GM12878 (cell line): ENCODE results near the gene PBRM1. TPM values are rescaled to one million over a fixed set of nuclear protein-coding genes. Genes with fewer than 3 reads are reported as not detected.

ENCODE experiments used
- ATAC-seq: fragments of 200-7000 bp; cut with Tn5 transposase; 3 replicates; pipeline ENCODE4 v1.9.1; 2020; ENCODE audit warnings: mild to moderate bottlenecking, moderate library complexity
- BruUV-seq: library from RNA; stranded (reverse); fragments of 400-500 nt; replicated peaks from 2 replicates; lab custom pipeline; 2021; lab: Mats Ljungman, UMichigan
- CTCF ChIA-PET: fragments of 300-600 bp; sonication (Branson Sonifier 250); formaldehyde crosslinking; extraction: SDS; loops from one replicate; lab custom pipeline; 2021; ENCODE audit warnings: inconsistent platforms; lab: Yijun Ruan, JAX
- POLR2A ChIA-PET: fragments of 350-600 bp; formaldehyde crosslinking; extraction: SDS; loops from one replicate; lab custom pipeline; 2021; ENCODE audit warnings: inconsistent platforms; lab: Charles Lee
- RAD21 ChIA-PET: fragments of 300-600 bp; sonication (Branson Sonifier 250); formaldehyde crosslinking; loops from one replicate; lab custom pipeline; 2023; ENCODE audit warnings: antibody characterized with exemption; ENCODE audit not compliant: unreplicated experiment; lab: Charles Lee
- SMC1A ChIA-PET: fragments of 300-600 bp; sonication (Branson Sonifier 250); formaldehyde crosslinking; loops from one replicate; lab custom pipeline; 2023; ENCODE audit not compliant: unreplicated experiment, uncharacterized antibody; lab: Charles Lee
- DNase-seq: peaks from one replicate; pipeline ENCODE4 v3.0.0-alpha.2; 2011; ENCODE audit warnings: low read depth, low spot score
- FAIRE-seq: peaks from 3 replicates; lab custom pipeline; 2011; peaks lifted over from hg19 to GRCh38; lab: Jason Lieb, UNC
- H2AFZ ChIP-seq: 2 replicates; pipeline ENCODE4 v1.6.0; 2011; ENCODE audit warnings: low read depth, low read length, control low read depth; ENCODE audit not compliant: control insufficient read depth
- H3K27ac ChIP-seq: 2 replicates; pipeline ENCODE4 v1.5.1; 2011; ENCODE audit warnings: control low read depth; ENCODE audit not compliant: control insufficient read depth, insufficient read depth
- H3K27me3 ChIP-seq, 2 experiments: replicated peaks in 1 of 2; 2 replicates each; pipeline versions ENCODE4 v1.6.0 to v1.6.1; 2011; ENCODE audit warnings: low read length in 1 of 2; ENCODE audit not compliant: control insufficient read depth in 2 of 2, insufficient read depth in 2 of 2
- H3K36me3 ChIP-seq, 2 experiments: 2 replicates each; pipeline ENCODE4 v1.5.1; 2011; ENCODE audit warnings: low read length in 1 of 2; ENCODE audit not compliant: control insufficient read depth in 2 of 2, insufficient read depth in 2 of 2
- H3K4me1 ChIP-seq: 2 replicates; pipeline ENCODE4 v1.6.1; 2011; ENCODE audit warnings: mild to moderate bottlenecking, low read length, moderate library complexity, mixed read lengths; ENCODE audit not compliant: control insufficient read depth, insufficient read depth
- H3K4me2 ChIP-seq: 2 replicates; pipeline ENCODE4 v1.6.0; 2011; ENCODE audit warnings: control low read depth; ENCODE audit not compliant: control insufficient read depth, insufficient read depth
- H3K4me3 ChIP-seq: fragments of 200-600 bp; sonication (generic); 2 replicates; pipeline ENCODE4 v1.5.1; 2016
- H3K79me2 ChIP-seq: 2 replicates; pipeline ENCODE4 v1.6.0; 2011; ENCODE audit warnings: low read length; ENCODE audit not compliant: control insufficient read depth, insufficient read depth
- H3K9ac ChIP-seq: 2 replicates; pipeline ENCODE4 v1.8.0; 2011; ENCODE audit warnings: low read length, control low read depth, mixed read lengths; ENCODE audit not compliant: control insufficient read depth, insufficient read depth
- H3K9me3 ChIP-seq: replicated peaks from 3 replicates; pipeline ENCODE4 v1.5.1; 2011; ENCODE audit warnings: mild to moderate bottlenecking, low read length; ENCODE audit not compliant: control insufficient read depth, insufficient read depth
- H4K20me1 ChIP-seq: 2 replicates; pipeline ENCODE4 v1.6.0; 2011; ENCODE audit not compliant: control insufficient read depth, insufficient read depth
- BCL11A ChIP-seq: IDR thresholded peaks from 2 replicates; pipeline ENCODE4 v1.6.1; 2011; ENCODE audit warnings: low read depth, low read length
- JUND ChIP-seq: IDR thresholded peaks from 2 replicates; pipeline ENCODE4 v1.6.1; 2012; ENCODE audit warnings: low read depth, mild to moderate bottlenecking, low read length, improper control_type of control experiment, moderate library complexity
- MEF2A ChIP-seq: IDR thresholded peaks from 2 replicates; pipeline ENCODE4 v1.6.1; 2011; ENCODE audit warnings: low read depth, mild to moderate bottlenecking, low read length, moderate library complexity; ENCODE audit not compliant: insufficient read depth
- MTA2 ChIP-seq: fragments of 450-650 bp; IDR thresholded peaks from 2 replicates; pipeline ENCODE4 v1.6.1; 2016; ENCODE audit warnings: low read depth, mild to moderate bottlenecking, moderate library complexity
- MXI1 ChIP-seq: fragments of 150-350 bp; IDR thresholded peaks from 2 replicates; pipeline ENCODE4 v1.6.1; 2011; ENCODE audit warnings: low read depth, mild to moderate bottlenecking, inconsistent platforms, low read length, improper control_type of control experiment
- NFXL1 ChIP-seq: fragments of 450-650 bp; IDR thresholded peaks from 2 replicates; pipeline ENCODE4 v1.6.1; 2017; ENCODE audit warnings: antibody characterized with exemption, mild to moderate bottlenecking, borderline replicate concordance
- PAX8 ChIP-seq: fragments of 450-650 bp; IDR thresholded peaks from 2 replicates; pipeline ENCODE4 v1.6.1; 2017; ENCODE audit warnings: mild to moderate bottlenecking, moderate library complexity
- SUZ12 ChIP-seq: fragments of 200-600 bp; sonication (generic); IDR thresholded peaks from one replicate; pipeline ENCODE4 v1.6.1; 2018; ENCODE audit warnings: antibody characterized with exemption, mild to moderate bottlenecking; ENCODE audit not compliant: unreplicated experiment
- WGBS: methylation state at CpG from one replicate; pipeline ENCODE4 v1.1.6; 2016; ENCODE audit warnings: low lambda C conversion rate; ENCODE audit not compliant: insufficient replicate concordance, insufficient coverage; ENCODE audit errors: missing lambda C conversion rate; 5-methylcytosine and 5-hydroxymethylcytosine counted together
- in situ Hi-C: fragments of 300-500 bp; cut with MboI; formaldehyde crosslinking; loops from 9 replicates; pipeline ENCODE4 v1.14.3; 2018; ENCODE audit warnings: mixed read lengths
- intact Hi-C: fragments of 100-400 bp; cut with micrococcal nuclease; formaldehyde crosslinking; loops from one replicate; pipeline ENCODE4 v1.14.2; 2022; ENCODE audit not compliant: unreplicated experiment
- polyA plus RNA-seq, 11 experiments: library from polyadenylated mRNA; depleted of rRNA in 4 of 11; unstranded in 6 of 11; stranded (reverse) in 5 of 11; fragments of >200 nt; fragmentation: Nextera tagmentation in 4 of 11; fragmentation: Illumina TruSeq in 1 of 11; extraction: Ambion mirVana in 4 of 11; extraction: Trizol in 1 of 11; gene quantifications; 1 replicate in 1 of 11; 2 replicates in 10 of 11; pipeline versions ENCODE4 v1.2.1 to v1.2.3, GENCODE V29; 2011 to 2016; ENCODE audit warnings: inconsistent platforms in 2 of 11, missing spikeins in 2 of 11, low read depth in 1 of 11
- total RNA-seq, 4 experiments: library from RNA; depleted of rRNA in 3 of 4; stranded (reverse); fragments of >200 nt in 3 of 4; fragmentation: Illumina TruSeq in 1 of 4; extraction: Trizol in 1 of 4; gene quantifications; 2 replicates each; pipeline versions ENCODE4 v1.2.1 to v1.2.3, GENCODE V29; 2013 to 2021
- TF ChIP-seq, protein P1 (sequence below): fragments of 450-650 bp; IDR thresholded peaks from 2 replicates; pipeline ENCODE4 v1.6.1; 2017; ENCODE audit warnings: antibody characterized with exemption, mild to moderate bottlenecking, moderate library complexity

Gene PBRM1
- total and polyA plus RNA-seq, 10 of the 15 experiments (the other 5 are each of a cell fraction or from before 2014, with no cell fraction given): 8.9 to 88.9 (median 39.3) TPM

- ChIA-PET RAD21 (interaction anchor here (0.6 to 1.3 kb wide), 2 partner anchors 13 to 222 kb away, joined by 3 to 4 read pairs; no protein-coding TSS in a partner anchor), SMC1A (interaction anchor here (1.0 to 1.8 kb wide), 6 partner anchors 8 to 24 kb away, joined by 3 to 4 read pairs (median 4); no protein-coding TSS in a partner anchor), CTCF (interaction anchor here (1.2 to 2.2 kb wide), 2 partner anchors 11 kb away, joined by 3 to 9 read pairs; no protein-coding TSS in a partner anchor), POLR2A (interaction anchor here (0.5 to 1.2 kb wide), 3 partner anchors 10 to 48 kb away, joined by 3 to 6 read pairs (median 5); no protein-coding TSS in a partner anchor)
- BruUV-seq: no TSS peak
- Histone ChIP-seq H3K9me3 (no peaks in the 10 kb centered on the region; the same call in 2 of the 3 replicates), H3K27ac (peak overlapping the region; percentile 80), H4K20me1 (no peaks in the 10 kb centered on the region), H3K4me3 (peak overlapping the region; percentile 11; the same call in 1 of the 2 replicates), H3K9ac (peak overlapping the region; percentile 46; the same call in 1 of the 2 replicates), H3K27me3 (no peaks in the 10 kb centered on the region), H3K4me2 (peak overlapping the region; percentile 79), H3K4me1 (peaks cover 31% of the 10 kb centered on the region), H3K36me3 (peaks cover 1 to 14% of the 10 kb centered on the region in 2 experiments), H3K79me2 (peaks cover 9% of the 10 kb centered on the region), H2AFZ (no peak overlapping the region)
- 0% methylated on average over 1 of the region's 1 CpG for WGBS
- in situ Hi-C loops (no loop called here), intact Hi-C loops (loop anchor here (1.0 kb wide), 1 partner anchor 14 kb away; the partner anchor contains the start of gene PBRM1)
- no peak for DNase-seq
- peak; percentile 29; the same call in 1 of the 2 replicates for TF ChIP-seq MTA2
- no peak for TF ChIP-seq PAX8
- ATAC-seq: peak; percentile 58
- no peak for FAIRE-seq
Measured at GRCh38 chr3:52671676-52672075, 14.0 kb downstream of the PBRM1 start.

DNA sequence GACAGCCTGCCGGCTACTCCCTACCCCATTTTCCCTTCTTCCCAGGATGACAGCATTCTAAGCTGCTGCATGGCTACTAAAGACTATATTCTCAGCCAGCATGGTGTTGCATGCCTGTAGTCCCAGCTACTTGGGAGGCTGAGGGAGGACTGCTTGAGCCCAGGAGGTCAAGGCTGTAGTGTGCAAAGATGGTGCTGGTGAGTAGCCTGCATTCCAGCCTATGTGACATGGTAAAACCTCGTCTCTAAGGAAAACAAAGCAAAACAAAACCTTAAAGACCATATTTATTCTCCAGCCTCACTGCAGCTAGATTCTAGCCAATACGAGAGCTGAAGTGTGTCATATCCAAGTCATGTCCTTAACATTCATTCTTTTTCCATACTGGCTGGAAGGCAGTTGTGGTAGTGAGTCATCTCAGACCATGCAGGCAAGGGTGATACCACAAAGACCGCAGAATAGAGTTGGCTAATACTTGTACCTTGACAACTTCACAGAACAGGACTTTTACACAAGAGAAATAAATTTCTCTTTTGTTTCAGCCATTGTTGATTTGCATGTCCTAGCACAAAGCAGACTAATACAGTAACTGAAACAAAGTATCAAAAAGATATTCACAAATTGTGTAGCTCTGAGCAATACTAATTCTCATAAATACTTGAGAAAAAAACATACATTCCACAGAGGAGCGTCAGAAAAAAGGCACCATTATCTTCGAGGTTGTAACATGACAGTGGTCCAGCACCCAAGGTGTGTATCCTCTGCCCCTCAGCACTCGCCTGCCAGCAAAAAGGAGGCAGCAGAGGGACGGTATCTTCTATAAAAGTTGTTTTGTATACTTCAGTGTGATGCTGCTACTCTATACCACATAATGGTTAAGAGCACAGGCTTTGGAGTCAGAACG lies 14.8 kb downstream of the PBRM1 start:
- POLR2A ChIA-PET: interaction anchor here (0.7 to 1.4 kb wide), 5 partner anchors 11 to 133 kb away, joined by 3 to 6 read pairs (median 3); partner anchors contain the start of gene PBRM1
- BruUV-seq: no TSS peak
- 14% methylated on average over 9 of the region's 9 CpGs for WGBS
- TF ChIP-seq NFXL1: no peak
- TF ChIP-seq, protein P1, sequence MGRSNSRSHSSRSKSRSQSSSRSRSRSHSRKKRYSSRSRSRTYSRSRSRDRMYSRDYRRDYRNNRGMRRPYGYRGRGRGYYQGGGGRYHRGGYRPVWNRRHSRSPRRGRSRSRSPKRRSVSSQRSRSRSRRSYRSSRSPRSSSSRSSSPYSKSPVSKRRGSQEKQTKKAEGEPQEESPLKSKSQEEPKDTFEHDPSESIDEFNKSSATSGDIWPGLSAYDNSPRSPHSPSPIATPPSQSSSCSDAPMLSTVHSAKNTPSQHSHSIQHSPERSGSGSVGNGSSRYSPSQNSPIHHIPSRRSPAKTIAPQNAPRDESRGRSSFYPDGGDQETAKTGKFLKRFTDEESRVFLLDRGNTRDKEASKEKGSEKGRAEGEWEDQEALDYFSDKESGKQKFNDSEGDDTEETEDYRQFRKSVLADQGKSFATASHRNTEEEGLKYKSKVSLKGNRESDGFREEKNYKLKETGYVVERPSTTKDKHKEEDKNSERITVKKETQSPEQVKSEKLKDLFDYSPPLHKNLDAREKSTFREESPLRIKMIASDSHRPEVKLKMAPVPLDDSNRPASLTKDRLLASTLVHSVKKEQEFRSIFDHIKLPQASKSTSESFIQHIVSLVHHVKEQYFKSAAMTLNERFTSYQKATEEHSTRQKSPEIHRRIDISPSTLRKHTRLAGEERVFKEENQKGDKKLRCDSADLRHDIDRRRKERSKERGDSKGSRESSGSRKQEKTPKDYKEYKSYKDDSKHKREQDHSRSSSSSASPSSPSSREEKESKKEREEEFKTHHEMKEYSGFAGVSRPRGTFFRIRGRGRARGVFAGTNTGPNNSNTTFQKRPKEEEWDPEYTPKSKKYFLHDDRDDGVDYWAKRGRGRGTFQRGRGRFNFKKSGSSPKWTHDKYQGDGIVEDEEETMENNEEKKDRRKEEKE: no peak
- no peak for TF ChIP-seq SUZ12
- 0 out of 2 replicates have a peak, but pooled peaks have one; percentile 14 for TF ChIP-seq MEF2A
- TF ChIP-seq BCL11A: peak; percentile 68; the same call in 1 of the 2 replicates
- no peak for TF ChIP-seq MXI1
- TF ChIP-seq JUND: 0 out of 2 replicates have a peak, but pooled peaks have one; percentile 51

More for the DNA sequence above, 14.8 kb downstream of the PBRM1 start:
- ChIA-PET RAD21 (interaction anchor here (0.5 to 1.3 kb wide), 3 partner anchors 14 to 223 kb away, joined by 3 to 4 read pairs (median 3); partner anchors contain the start of gene SPCS1), SMC1A (interaction anchor here (0.5 to 1.8 kb wide), 10 partner anchors 9 to 224 kb away, joined by 3 to 4 read pairs (median 4); no protein-coding TSS in a partner anchor), CTCF (interaction anchor here (1.2 to 2.2 kb wide), 2 partner anchors 10 to 12 kb away, joined by 3 to 9 read pairs; no protein-coding TSS in a partner anchor)
- H4K20me1 ChIP-seq: no peaks in the 10 kb centered on the region
- no peaks in the 10 kb centered on the region for H3K27me3 ChIP-seq
- peak overlapping the region; percentile 3; the same call in 1 of the 2 replicates for H3K4me3 ChIP-seq
- H3K79me2 ChIP-seq: peaks cover 9% of the 10 kb centered on the region
- FAIRE-seq (peak; percentile 65), DNase-seq (peak; percentile 77), ATAC-seq (peak; percentile 91)
- H3K4me1 ChIP-seq: peaks cover 31% of the 10 kb centered on the region
- intact Hi-C loops: loop anchor here (1.0 kb wide), 1 partner anchor 14 kb away; the partner anchor contains the start of gene PBRM1
- H2AFZ ChIP-seq: no peak overlapping the region
- H3K36me3 ChIP-seq: peaks cover 2 to 14% of the 10 kb centered on the region in 2 experiments
- in situ Hi-C loops: no loop called here
- peak overlapping the region; percentile 46; the same call in 1 of the 2 replicates for H3K9ac ChIP-seq
- H3K4me2 ChIP-seq: peak overlapping the region; percentile 79
- peak overlapping the region; percentile 80 for H3K27ac ChIP-seq
- H3K9me3 ChIP-seq: no peaks in the 10 kb centered on the region; the same call in 2 of the 3 replicates
